HG02943 (cell line): ENCODE measurements around the gene G0S2.
"Not testable (repeated sequence)": the region's sequence is repeated elsewhere in the genome, so short reads cannot be mapped to it uniquely, and the experiment has no call there.

Source experiments
- ATAC-seq: cut with Tn5 transposase; IDR thresholded peaks from one replicate; pipeline ENCODE4 v1.9.1; 2021; ENCODE audit warnings: mild to moderate bottlenecking, low read depth, moderate library complexity; ENCODE audit not compliant: unreplicated experiment

G0S2 gene

GRCh38 chr1:209673631-209674417, 1.4 kb upstream of the G0S2 start:
- no peak for ATAC-seq

GRCh38 chr1:209675565-209676154, 448 bp downstream of the G0S2 start:
- ATAC-seq: no peak

DNA sequence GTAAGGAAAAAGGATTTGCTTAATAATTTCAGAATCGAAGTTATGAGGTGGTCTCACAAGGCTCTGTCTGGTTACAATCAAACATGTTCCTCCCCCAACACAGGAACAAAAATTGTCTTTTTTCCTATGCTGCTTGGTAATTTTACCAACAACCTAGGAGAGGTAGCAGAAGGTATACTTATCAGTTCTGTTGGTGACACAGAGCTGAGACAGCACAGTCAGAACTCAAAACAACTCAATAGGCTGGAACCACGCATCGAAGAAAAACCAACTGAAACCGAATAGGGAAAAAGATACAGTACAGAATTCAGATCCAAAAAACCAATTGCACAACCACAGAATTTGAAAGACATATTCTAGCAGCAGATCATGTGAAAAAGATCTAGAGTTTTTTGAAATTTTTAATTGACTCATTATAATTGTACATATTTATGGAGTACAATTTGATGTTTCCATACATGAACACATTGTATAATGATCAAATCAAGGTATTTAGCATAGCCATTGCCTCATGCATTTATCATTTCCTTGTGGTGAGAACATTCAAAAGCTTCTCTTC, 3.8 kb downstream of the G0S2 start:
- ATAC-seq: no peak

DNA sequence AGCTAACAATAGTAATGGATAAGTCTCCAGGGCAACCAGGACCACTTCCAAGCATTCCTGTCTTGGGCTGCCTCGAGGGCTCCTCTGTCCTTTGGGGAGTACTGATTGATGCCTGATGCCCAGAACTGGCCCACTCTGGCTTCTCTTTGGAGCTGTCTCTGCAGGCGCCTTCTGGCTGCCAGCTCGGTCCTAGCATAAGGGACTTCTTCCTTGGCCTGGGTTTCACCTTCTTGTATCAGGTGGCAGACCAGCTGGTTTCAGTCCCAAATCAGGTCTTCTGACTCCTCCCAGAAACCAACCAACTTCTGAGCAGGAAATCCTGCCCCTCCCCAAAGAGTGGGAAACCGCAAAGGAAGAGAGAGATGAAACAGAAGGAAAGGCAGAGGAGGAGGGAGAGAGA, 10.6 kb downstream of the G0S2 start:
- ATAC-seq: no peak

DNA sequence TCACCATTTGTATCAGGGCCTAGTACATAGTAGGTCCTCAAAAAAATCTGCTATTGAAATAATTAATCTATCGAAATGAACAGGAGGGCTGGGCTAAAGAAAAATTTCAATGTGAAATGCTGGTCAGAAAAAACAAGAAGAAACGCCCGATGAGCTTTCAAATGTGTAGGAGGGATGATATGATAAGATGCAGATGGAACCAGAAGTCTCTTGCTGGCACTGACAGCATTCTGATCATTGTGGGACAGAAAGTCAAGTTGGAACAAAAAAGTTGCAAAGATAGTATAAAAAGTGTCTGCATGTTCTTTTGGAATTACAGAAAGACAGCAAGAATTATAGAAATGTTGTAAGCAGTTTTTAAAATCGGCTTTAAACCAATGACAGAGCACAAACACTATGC, 11.1 kb downstream of the G0S2 start:
- ATAC-seq: no peak

GRCh38 chr1:209688746-209689234, 13.6 kb downstream of the G0S2 start:
- no peak for ATAC-seq

DNA sequence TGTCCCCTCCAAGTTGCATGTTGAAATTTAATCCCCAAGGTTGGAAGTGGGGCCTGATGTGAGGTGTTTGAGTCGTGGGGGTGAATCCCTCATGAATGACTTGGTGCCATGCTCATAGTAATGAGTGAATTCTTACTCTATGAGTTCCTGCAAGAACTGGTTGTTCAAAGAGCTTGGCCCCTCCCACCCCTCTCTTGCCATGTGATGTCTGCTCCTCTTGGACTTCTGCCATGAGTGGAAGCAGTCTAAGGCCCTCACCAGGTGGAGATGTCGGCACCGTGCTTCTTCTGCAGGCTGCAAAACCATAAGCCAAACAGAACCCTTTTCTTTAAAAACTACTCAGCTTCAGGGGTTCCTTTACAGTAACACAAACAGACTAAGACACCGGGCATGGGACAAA, 14.3 kb downstream of the G0S2 start:
- no peak for ATAC-seq

DNA sequence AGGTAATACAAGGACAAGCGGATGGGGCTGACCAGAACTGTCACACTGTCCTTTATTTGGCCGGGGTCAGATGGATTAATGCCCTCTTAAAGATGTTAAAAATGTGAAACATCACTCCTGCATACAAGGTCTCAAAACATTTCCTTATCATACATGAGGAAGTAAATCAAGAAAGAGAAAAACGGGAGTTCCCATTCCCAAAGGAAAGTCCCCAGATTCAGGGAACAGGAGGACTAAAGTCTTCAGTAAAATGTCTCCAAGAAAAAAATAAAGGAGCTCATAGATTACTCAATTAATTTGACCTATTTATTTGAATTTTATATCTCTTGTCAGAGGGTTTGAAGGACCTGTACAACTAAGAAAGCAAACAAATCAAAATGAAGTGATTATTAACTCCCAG, 16.0 kb downstream of the G0S2 start:
- no peak for ATAC-seq

DNA sequence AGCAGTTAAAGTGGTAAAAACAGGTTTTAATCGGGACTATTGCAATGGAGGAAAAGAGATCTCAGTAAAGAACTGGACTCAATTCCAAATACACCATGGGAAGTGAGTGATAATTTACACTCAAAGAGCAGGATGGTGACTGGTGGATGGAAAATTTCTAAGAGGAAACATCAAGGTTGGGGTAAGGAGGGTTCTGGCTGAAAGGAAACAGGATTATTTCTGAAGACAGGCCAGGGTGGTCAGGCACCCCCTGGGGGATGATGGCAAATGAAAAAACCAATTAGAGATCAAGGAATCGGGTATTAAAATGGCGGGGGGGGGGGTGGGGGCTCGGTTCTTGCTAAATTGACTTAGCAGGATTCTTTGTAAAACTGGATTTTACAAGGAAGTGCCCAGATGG, 17.1 kb downstream of the G0S2 start:
- ATAC-seq: no peak

DNA sequence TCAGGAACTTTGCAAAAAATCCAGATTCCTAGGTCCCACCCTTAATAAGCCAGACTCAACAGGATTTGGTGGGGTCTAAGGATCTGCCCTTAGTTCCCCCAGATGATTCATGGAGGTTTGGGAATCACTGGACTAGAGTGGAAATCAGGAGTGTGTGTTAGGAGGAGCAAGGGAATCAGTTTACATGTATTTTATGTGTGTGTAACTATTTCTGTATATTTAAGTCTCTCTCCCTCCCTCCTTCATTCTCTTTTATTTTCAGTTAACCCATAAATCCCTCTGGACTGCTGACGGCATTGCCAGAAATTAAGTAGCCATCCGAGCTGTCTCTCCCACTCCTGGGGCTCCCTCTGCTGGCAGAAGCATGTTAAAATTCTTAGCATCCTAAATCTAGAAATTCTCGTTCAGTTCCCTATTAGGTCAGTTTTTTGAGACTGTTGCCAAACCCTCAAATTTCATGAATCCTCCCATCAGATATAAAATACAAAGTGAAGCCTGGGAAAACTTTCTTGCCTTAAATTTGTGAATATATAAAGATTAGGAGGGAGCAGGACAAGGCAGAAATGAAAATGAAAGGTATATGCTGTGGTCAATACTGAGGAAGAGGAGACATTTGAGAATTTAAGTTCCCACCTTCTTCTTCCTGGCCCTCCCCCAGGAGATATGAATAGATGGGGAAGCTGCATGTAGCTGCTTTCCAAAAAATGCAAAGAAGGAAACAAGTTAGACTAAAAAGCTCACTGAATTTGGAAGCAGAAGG, 17.7 kb downstream of the G0S2 start:
- no peak for ATAC-seq

DNA sequence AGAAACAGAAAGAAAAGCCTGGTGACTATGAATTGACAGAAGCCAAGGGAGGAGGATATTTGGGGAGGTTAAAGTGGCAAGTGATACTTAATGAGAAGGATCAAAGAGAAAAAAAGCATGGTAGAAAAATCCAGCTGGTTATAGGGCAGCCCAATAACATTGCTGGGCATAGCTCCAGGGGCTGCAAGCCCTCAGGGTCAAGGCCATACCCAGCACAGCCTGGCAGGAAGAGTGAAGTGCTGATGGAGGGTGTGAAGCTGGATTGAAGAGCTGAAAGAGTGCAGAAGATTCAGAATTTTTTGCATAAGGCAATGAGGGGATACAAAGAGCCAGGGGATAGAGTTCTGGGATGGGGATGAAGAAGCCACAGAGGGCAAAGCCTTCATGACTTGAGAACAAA, 21.5 kb downstream of the G0S2 start:
- ATAC-seq: no peak

- ATAC-seq: no peak
These were observed 21.9 kb downstream of the G0S2 start for GRCh38 chr1:209697126-209697525.

GRCh38 chr1:209700686-209701085, 25.5 kb downstream of the G0S2 start:
- not testable (repeated sequence) for ATAC-seq

- no peak for ATAC-seq
These were observed 27.6 kb downstream of the G0S2 start for GRCh38 chr1:209702832-209703231.

DNA sequence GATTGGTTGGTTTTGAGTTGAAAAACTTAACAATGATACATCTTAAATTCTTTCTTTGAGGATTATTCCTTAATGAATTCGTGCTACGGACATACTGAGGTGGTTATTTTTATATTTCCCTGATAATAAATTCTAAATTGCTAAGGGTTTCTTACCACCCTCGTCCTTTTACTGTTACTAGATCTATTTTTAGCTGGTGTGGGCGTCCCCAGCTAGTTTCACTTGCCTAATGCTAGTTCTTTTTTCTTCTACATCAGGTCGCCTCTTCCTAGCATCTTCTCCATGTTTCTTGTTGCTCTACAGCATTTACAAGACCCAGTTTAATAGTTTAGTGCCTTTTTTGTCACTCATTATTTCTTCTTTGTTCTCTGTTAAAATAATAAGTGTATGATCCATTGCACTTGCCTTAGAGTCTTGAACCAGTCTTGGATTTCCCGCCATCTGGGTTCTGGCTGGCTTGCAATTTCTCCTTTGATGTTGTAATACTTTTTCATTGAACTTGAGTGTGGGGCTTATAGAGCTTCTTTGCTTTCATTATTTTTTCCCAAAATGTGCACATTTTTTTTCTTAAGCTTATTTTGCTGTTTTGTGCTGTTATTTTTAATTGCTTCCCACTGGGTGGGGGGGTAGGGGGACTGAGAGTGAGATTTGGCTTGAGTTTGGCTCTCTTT, 28.8 kb downstream of the G0S2 start:
- ATAC-seq: no peak

DNA sequence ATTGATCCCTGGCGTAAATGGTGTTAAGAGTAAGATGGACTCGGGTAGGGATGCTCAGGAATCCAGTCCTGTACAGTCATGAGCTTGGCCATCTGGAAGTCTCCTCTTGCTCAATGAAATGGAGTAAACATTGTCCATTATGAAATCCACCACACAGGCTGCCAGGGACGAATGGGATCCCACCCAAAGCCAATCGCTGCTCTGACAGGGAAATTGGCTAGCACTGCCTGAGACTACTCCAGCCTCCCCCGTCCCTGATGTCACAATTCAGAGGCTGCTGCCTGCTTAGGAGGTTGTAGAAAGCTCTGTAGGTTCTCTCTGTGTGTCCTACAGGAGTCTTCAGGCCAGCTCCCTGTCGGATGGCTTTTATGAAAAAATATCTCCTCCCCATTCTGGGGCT, 29.4 kb downstream of the G0S2 start, which contains the start of gene HSD11B1:
Gene HSD11B1 (plus strand): TSS at position 263 of the 400 bp plus-strand sequence. CDS start 97 bp downstream, at position 360.
- ATAC-seq: no peak

GRCh38 chr1:209705033-209705598, 29.9 kb downstream of the G0S2 start:
- ATAC-seq: no peak

GRCh38 chr1:209706622-209707021, 31.4 kb downstream of the G0S2 start:
- ATAC-seq: no peak

DNA sequence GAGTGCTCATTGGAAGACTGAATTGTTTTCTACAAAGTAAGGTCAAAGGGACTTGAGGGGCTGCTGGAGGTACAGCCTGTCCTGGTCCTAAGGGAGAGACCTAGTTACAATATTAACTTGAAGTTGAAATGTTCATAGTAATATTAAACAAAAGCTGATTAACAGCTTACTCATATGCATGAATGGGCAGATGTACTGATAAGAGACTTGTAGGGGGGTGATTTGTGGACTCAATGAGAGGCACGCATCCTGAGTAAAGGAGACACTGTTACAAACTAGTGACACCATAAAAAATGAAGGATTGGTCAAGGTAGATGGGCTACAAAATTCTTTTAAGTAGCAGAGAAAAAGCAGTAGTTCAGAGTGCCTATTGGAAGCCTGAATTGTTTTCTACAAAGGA, 32.1 kb downstream of the G0S2 start:
- ATAC-seq: no peak

GRCh38 chr1:209708297-209708696, 33.1 kb downstream of the G0S2 start:
- ATAC-seq: no peak
